Measurements from ENCODE around the gene WBP11.

DNA sequence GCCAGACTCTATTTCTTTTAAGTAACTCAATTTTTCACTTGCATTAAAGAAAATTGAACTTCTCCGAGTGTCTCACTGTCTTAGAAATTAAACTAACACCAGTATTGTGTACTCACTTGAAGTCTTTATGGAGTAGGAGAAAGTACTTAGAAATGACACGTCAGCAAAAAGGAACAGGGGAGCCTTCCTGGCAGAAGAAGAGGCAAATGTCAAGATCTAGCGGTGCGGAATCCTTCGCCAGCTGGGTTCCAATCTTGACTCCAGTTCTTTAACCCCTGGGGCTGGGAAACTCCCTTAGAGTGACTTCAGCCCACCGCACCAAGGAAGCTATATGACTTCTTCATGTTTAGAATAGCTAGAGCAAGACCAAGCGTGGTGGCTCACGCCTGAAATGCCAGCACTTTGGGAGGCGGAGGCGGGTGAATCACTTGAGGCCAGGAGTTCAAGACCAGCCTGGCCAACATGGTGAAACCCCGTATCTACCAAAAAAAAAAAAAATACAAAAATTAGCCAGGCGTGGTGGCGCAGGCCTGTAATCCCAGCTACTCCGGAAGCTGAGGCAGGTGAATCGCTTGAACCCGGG, 34.4 kb downstream of the WBP11 start:
- TF ChIP-seq, protein P1, sequence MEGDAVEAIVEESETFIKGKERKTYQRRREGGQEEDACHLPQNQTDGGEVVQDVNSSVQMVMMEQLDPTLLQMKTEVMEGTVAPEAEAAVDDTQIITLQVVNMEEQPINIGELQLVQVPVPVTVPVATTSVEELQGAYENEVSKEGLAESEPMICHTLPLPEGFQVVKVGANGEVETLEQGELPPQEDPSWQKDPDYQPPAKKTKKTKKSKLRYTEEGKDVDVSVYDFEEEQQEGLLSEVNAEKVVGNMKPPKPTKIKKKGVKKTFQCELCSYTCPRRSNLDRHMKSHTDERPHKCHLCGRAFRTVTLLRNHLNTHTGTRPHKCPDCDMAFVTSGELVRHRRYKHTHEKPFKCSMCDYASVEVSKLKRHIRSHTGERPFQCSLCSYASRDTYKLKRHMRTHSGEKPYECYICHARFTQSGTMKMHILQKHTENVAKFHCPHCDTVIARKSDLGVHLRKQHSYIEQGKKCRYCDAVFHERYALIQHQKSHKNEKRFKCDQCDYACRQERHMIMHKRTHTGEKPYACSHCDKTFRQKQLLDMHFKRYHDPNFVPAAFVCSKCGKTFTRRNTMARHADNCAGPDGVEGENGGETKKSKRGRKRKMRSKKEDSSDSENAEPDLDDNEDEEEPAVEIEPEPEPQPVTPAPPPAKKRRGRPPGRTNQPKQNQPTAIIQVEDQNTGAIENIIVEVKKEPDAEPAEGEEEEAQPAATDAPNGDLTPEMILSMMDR (IDR thresholded peaks at IDR 0.05; ENCODE audit: low read depth, low read length): no peak
- TF ChIP-seq EZH2phosphoT487 (IDR thresholded peaks at IDR 0.05; ENCODE audit: low read depth): no peak

Data from OCI-LY3 (cell line).